Gastrocnemius medialis (tissue), 4 donors: Measurements from ENCODE around the gene NCK2.

Source experiments
- POLR2A ChIP-seq, 2 donors: fragments of 450-650 bp; IDR thresholded peaks; one replicate each; pipeline ENCODE4 v1.6.1; 2017; ENCODE audit warnings: antibody characterized with exemption in 2 of 2, mild to moderate bottlenecking in 2 of 2, moderate library complexity in 2 of 2
- TF ChIP-seq, protein P1 (sequence below), 5 experiments: fragments of 450-650 bp in 3 of 5; fragments of 200-600 bp in 2 of 5; sonication (generic) in 2 of 5; IDR thresholded peaks in 4 of 5; conservative IDR thresholded peaks in 1 of 5; 1 replicate in 4 of 5; 2 replicates in 1 of 5; pipeline ENCODE4 v1.5.1; 2016 to 2019; ENCODE audit warnings: antibody characterized with exemption in 5 of 5, mild to moderate bottlenecking in 3 of 5, moderate library complexity in 3 of 5

DNA sequence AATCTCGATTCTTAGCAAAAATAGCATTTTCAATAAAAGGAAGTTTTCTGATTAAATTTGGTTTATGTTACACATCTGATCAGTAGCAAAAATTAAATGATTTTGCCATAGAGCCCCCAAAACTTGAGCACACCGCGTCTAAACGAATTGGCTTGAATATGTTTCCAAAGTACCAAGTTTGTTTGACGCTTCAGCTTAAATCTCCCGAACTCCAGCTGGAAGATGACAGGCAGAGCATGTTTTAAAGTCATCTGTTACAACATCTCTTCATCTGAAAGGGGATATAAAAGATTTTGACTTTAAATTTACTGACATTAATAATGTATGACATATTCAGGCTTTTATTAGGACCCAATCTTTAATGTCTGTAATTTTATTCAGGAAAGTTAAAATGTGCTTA lies 129.8 kb downstream of the NCK2 start:
- TF ChIP-seq POLR2A (IDR thresholded peaks at IDR 0.05): no peak
- TF ChIP-seq, protein P1, sequence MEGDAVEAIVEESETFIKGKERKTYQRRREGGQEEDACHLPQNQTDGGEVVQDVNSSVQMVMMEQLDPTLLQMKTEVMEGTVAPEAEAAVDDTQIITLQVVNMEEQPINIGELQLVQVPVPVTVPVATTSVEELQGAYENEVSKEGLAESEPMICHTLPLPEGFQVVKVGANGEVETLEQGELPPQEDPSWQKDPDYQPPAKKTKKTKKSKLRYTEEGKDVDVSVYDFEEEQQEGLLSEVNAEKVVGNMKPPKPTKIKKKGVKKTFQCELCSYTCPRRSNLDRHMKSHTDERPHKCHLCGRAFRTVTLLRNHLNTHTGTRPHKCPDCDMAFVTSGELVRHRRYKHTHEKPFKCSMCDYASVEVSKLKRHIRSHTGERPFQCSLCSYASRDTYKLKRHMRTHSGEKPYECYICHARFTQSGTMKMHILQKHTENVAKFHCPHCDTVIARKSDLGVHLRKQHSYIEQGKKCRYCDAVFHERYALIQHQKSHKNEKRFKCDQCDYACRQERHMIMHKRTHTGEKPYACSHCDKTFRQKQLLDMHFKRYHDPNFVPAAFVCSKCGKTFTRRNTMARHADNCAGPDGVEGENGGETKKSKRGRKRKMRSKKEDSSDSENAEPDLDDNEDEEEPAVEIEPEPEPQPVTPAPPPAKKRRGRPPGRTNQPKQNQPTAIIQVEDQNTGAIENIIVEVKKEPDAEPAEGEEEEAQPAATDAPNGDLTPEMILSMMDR (IDR thresholded peaks at IDR 0.05 in 4 of 5, conservative IDR thresholded peaks at IDR 0.05 in 1 of 5): no peak
